Cerebellar nuclear complex (tissue), 1 donor: ENCODE data around the gene SMARCE1.
"Not testable (repeated sequence)": the region's sequence is repeated elsewhere in the genome, so short reads cannot be mapped to it uniquely, and the experiment has no call there.

Experiments
- DNase-seq, 2 experiments: peaks; one replicate each; lab custom pipeline; 2025; lab: John Stamatoyannopoulos, UW

The SMARCE1 gene

GRCh38 chr17:40610359-40610758, 37.3 kb downstream of the SMARCE1 start:
- DNase-seq: no peak

DNA sequence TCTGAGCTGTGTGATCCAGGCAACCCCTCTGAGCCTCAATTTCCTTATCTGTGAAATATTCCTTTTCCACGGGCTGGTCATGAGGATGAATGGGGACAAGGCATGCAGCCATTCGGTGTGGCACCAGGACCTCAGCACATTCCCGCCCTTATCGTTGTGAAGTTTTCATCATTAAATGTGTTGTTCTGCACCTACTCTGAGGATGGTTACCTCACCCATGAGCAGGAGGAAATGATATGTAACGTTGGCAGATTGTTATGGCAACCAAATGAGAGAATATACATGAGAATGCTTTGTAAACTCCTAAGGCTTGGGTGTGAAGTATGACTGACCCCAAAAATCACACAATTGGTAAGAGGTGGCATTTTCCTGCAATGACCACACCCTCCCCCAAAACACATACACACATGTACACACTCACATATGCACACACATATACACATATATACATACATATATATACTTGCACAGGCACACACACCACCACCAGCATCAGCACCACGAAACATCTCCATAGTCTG, 39.5 kb downstream of the SMARCE1 start:
- DNase-seq: no peak

GRCh38 chr17:40607641-40608040, 40.0 kb downstream of the SMARCE1 start:
- DNase-seq: no peak

DNA sequence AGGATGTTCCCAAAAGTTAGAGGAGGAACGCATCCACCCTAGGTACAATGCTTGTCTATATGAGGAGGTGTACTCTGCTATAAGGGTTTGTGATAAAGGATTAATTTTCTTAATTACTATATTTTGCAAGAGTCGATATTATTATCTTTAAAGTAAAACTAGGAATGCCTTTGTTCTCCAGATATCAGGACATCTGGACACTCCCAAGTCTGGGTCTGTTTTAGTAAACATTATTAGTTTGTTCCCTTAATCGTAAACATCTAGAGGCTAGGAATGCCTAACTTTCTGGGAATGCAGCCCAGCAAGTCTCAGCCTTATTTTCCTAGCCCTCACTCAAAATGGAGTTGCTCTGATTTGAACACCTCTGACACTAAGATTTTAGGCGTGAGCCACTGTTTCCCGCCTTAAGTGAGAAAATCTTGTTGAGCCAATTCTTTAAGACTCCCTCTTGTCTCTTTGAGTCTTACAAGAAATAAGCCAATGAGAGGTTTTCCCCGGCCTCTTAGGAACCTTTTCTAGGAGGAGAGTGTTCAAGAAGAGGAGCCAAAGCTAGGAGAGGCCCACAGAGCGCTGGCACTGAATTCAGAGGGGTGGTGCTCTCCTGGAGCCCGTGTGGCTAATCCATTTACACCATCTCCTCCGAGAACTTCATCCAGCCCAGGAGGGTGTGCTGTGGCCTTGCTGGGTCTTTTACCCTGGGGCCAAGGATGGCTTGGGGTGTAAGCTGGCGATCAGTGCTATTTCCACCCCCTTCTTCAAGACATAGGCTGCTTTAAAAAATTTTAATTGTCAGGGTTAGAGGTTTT, 40.9 kb downstream of the SMARCE1 start:
- DNase-seq: no peak

DNA sequence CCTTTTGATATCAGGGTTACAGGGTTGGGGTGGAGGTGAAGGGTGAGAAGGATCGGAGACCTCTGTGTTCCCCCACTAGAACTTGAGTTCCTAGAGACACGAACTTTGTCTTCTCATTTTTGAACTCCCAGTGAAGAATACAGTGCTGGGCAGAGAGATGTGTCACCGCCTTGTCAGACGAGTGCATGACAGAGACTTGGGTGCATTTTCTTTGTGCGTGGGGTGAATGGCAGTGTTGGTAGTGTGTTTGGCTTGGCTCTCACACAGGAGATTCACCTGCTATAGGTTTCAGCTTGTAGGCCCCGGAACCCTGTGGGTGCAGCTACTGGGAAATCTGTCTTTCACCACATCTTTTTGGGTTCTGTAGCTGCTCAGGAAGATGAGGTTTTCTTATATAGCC, 42.3 kb downstream of the SMARCE1 start:
- DNase-seq: no peak

GRCh38 chr17:40604327-40605080, 43.1 kb downstream of the SMARCE1 start:
- DNase-seq: no peak

DNA sequence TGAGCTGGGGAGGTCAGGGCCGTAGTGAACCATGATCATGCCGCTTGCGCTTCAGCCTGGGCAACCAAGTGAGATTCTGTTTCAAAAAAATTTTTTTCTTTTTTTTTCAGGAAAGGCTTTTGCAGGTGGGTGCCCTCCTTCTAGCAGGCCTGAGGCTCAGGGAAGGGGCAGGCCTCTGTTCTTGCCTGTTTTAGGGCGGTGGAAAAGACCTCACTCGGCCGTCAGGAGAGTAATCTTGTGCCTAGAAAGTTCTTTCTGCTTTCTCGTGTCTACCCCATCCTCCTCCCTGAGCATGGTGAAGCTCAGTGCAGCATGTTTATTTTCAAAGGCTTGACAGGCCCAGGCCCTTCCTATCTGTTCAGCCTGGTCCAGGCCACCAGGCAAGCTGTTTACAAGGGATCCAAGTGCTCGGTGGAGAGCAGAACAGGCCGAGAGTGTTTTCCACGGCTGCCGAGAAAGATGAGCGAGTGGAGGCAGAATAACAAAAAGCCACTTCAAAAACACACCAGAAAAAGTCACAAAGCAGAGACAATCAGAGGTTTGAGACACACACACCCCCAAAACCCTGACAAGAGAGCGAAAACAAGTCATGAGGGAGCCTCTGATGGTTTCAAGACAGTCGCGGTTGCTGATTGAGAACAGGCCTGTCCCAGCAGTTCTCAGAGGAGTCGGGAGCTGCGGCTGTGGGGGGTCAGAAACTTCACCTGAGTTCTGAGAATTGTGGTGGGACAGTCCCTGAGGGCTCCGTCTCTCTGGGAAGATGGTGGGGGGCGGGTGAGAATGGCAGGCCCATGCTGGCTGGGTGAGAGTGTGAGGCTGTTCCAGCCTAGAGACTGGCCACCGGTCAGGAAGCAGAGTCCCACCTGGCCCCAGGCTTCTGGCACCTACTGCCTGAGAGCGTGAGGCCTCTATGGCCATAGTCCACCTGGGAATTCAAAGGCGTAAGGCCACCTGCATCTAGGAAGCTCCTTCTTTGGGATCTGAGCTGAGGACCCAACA, 44.9 kb downstream of the SMARCE1 start:
- no peak for DNase-seq

DNA sequence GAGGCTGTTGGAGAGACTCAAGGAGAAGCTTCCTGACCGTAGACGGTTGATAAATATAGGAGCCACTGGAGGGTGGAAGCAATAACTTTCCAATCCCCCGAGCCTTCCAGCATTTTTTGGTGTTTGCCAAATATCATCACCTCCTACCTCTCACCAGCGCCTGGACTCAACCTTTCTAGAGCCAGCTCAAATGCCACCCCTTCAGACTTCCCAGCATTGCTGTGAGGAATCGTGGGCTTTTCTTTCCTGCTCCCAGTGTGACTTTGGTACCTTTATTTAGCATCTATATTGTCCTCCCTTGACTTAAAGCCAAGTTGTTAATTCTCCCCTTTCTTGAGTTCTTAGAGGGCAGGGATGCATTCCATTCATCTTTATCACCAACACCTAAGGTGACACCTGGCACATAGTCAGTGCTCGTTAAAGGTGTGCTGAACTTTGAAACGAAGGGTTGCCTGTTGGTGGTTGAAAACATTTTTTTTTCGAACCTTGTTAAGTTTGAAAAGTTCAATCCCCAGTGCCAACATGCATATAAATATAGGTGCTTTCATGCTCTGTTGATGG, 47.1 kb downstream of the SMARCE1 start:
- no peak for DNase-seq

- no peak for DNase-seq
Measured at GRCh38 chr17:40599468-40599763, 48.2 kb downstream of the SMARCE1 start.

DNA sequence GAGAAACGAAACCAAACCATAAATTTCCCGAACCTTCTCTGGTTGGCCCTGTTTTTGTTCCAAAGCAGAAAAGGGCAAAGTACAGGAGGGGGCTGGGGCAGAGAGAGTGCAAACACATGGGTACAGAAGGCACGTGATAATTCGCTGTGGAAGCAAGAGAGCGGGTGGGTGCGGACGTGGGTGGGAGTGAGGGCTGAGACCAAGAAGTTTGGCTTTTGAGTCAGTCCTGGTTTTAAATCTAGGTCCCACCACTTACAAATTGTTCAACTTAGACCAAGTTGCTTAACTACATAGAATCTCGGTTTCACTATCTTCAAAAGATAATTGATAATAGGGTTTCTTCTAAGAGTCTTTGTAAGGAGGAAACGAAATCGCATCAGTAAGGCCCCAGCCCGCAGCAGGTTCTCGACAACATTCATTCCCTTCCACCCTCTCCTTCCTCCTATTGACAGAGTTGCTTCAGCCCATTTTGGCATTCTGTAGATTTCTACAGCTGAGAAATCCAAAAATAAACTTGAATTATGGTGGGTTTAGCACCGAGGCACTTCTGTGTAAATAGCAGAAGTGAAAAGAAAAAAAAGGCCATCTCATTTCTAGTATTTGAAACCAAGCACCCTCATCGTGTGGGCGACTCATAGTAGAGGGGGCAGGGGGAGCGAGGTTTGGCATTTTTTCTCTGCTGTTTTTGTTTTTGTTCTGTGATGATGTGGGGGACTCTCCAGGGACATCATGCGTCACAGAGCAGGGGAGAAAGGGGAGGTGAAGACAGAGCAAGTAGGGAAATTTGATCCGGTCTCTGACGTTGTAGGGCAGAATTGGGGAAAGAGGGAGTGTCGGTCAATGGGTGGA, 48.8 kb downstream of the SMARCE1 start:
- no peak for DNase-seq

GRCh38 chr17:40598301-40598618, 49.4 kb downstream of the SMARCE1 start:
- DNase-seq: no peak

- DNase-seq: no peak
Measured at GRCh38 chr17:40597556-40598300, 49.9 kb downstream of the SMARCE1 start.

DNA sequence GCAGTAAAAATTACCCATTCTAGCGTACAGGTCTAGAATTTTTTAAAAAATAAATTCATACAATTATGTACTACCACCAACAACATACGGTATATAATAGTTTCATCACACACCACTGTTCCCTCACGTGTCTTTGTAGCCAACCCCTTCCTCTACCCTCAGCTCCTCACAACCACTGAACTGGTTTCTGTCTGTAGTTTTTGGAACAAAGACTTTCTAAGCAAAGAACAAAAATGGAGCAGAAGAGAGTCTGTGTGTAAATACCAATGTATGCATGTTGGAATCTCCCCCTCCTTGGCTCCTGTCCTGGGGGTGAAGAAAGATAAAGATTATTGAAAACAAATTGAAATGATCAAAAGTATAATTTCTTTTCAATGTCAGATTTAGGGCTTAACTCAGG, 50.5 kb downstream of the SMARCE1 start:
- DNase-seq: no peak

- DNase-seq: no peak
Measured at GRCh38 chr17:40596261-40596919, 51.2 kb downstream of the SMARCE1 start.

GRCh38 chr17:40590742-40591141, 56.9 kb downstream of the SMARCE1 start:
- no peak for DNase-seq

DNA sequence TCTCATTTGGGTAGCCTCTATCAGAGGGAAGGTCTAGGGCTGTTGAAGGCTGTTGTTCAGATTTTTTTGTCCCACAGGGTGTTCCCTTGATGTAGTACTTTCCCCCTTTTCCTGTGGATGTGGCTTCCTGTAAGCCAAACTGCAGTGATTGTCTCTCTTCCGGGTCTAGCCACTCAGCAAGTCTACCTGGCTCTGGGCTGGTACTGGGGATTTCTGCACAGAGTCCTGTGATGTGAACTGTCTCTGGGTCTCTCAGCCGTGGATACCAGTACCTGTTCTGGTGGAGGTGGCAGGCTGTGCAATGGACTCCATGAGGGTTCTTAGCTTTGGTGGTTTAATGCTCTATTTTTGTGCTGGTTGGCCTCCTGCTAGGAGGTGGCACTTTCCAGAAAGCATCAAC, 59.1 kb downstream of the SMARCE1 start:
- DNase-seq: no peak

GRCh38 chr17:40586264-40586663, 61.4 kb downstream of the SMARCE1 start:
- not testable (repeated sequence) for DNase-seq

DNA sequence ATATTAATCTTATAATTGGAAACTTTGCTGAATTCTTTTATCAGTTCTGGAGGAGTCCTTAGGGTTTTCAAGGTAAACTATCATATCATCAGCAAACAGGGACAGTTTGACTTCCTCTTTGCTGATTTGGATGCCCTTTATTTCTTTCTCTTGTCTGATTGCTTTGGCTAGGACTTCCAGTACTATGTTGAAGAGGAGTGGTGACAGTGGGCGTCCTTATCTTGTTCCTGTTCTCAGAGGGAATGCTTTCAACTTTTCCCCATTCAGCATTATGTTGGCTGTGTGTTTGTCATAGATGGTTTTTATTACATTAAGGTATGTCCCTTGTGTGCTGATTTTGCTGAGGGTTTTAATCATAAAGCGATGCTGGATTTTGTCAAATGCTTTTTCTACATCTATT, 62.7 kb downstream of the SMARCE1 start:
- DNase-seq: not testable (repeated sequence)

DNA sequence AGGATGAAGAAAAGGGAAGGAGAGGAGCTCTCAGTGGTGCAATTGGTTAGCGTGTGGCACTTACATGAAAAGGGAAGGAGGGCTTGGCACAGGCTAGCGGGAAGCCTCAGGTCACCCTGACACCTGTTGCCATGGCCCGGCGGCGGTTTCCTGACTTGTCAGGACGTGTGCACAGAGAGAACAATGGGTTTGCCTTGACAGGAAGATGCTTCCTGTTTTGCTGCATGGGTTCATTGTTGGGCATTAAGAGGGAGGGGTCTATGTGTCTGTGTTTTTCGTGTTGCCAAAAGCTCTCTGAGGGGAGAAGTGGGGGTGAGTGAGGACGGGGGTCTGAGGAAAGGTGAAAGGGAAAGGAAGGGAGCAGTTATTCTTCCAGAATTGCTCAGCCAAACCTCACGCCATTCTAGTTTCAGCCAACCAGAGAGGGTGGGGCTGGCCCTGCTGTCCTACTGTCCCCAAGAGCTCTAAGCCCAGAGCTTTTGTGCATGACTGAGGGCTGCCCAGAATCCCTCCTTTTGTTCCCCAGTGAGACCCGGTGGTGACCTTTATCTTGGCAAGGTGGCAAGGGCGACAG, 65.2 kb downstream of the SMARCE1 start:
- no peak for DNase-seq
